GM21423 (cell line): ENCODE data around the gene ABCG1.

Experiments
- ATAC-seq: cut with Tn5 transposase; IDR thresholded peaks from one replicate; pipeline ENCODE4 v1.9.1; 2021; ENCODE audit warnings: mild to moderate bottlenecking, moderate library complexity; ENCODE audit not compliant: unreplicated experiment

ABCG1 gene

GRCh38 chr21:42303443-42303842 lies 84.5 kb downstream of the ABCG1 start:
- ATAC-seq, result no peak

- no peak for ATAC-seq
Observed at GRCh38 chr21:42304556-42305454, 85.9 kb downstream of the ABCG1 start.

- no peak for ATAC-seq
Observed at GRCh38 chr21:42305707-42306147, 86.8 kb downstream of the ABCG1 start.

- ATAC-seq, result no peak
Observed at GRCh38 chr21:42306366-42307035, 87.6 kb downstream of the ABCG1 start.

DNA sequence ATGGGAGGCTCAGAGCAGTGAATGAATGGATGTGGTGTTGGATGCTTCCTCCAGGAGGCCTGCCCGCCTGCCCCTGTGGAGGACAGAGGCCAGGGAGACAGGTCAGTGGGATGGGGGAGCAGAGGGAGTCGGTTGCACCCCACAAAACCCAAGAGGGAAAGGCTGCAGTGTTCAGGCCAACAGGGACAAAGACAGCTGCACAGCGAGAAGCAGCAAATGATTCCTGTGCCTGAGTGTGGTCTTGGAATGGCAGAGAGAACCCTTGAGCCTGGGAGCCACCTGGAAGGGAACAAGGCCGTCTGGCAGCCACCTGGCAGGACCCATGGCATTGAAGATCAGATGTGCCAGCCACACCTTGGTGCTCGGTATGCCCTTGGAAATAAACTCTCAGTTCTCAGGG lies 88.2 kb downstream of the ABCG1 start:
- no peak for ATAC-seq

- no peak for ATAC-seq
Observed at GRCh38 chr21:42308161-42308913, 89.4 kb downstream of the ABCG1 start.

GRCh38 chr21:42308914-42309752 lies 90.2 kb downstream of the ABCG1 start:
- no peak for ATAC-seq

DNA sequence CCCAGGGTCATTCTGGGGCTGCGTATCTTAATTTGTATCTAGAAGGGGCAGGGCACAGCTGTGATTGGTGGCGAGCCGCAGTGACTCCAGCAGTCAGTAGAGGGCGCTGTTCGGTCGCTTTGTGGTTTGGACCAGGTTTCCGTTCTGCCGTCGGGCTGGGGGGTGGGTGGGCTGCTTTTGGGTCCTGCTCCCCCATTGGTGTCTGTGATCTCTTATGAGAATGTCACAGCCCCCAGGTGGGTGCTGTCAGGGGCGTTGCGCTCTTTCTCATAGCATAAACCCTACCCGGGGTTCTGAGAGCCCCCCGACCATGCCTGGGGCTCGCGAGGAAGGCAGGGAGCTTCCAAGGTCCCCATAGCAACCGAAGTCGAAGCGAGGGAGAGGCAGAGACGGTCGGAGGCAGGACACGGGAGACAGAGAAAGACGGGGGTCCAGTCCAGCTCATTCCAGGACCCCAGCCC lies 90.8 kb downstream of the ABCG1 start:
- no peak for ATAC-seq

DNA sequence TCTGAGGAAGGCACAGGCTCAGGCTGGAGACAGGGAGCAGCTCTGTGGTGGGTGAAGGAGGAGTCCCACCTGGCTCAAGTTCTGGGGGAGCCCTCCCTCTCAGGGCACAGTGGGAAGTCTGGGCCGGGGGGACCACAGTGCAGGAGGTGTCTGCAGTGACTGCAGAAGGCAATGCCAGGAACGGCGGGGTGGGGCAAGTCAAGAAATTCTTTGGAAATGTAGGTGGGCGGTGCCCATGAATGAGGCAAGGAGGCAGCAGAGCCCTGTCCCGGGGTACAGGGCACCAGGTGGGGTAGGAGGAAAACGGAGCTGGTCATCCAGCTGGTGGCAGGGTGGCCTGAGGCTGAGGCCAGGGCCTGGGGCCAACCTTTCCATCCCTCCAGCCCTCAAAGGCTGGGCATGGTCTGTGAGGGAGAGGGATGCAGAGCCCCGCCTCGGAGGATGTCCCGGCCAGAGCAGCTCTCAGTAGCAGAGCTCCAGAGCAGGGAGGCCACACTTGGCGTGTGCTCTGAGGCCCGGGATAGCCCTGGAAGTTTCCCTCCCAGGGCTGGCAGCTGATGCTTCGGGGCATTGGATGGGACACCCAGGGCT lies 91.6 kb downstream of the ABCG1 start:
- no peak for ATAC-seq

GRCh38 chr21:42311160-42311559 lies 92.2 kb downstream of the ABCG1 start:
- ATAC-seq, result no peak

DNA sequence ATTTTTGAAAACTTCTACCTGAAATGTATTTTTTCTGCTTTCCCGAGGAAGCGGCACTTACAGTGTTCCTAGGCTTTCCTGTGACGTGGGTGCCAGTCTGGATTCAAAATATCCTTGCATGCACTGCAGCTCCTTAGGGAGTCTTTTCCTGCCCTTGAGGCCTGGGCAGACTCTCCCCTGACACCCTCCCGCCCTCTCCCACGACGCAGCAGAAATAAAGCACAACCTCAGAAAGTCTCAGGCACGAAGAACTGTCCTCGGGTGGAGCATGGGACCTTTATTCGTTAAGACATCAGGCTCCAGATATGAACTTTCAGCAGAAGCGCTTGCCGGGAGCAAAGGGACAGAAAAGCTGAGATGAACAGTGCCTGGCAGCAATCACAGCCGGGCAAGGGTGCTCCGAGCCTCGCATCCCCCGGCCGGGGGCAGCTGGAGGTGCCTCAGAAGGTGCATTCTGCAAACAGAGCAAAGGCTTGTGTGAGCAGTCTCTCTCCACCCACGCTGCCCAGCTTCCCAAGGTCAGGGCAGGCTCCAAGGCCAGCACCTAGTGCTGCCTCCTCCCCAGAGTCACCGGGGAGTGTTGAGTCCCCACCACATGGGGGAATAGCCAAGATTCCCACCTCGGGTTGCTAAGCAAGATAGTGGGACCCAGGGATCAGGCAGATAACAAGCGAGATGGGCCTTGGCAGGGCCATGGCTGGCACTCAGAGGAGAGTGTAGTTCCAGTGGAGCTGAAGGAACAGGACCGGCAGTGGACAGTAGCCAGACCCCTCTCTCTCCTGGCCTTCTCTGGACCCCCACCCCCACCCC lies 93.1 kb downstream of the ABCG1 start:
- ATAC-seq, result no peak

- no peak for ATAC-seq
Observed at GRCh38 chr21:42312626-42313104, 93.7 kb downstream of the ABCG1 start.

DNA sequence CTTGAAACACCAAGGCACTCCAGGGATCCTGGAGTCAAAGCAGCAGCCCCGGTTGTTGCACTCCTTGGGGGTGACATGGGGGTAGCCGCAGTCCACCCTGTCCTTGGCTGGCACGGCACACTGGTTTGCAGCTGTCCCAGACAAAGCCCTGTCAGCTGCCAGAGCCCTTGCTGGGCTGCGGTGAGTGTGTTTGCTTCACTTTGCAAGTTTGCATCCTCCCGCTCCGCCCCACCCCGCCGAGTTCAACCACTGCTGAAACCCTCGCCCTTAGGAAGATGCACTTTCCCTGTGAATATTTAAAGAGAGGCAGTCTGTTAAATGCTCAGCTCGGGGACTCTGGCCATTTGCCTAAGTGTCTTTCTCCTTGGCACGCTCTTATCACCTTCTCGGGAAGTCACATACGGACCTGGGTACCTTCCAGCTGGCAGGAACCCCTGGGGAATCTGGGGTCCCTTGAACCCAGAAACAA lies 94.6 kb downstream of the ABCG1 start:
- no peak for ATAC-seq

- ATAC-seq, result no peak
Observed at GRCh38 chr21:42314616-42315295, 95.8 kb downstream of the ABCG1 start.

DNA sequence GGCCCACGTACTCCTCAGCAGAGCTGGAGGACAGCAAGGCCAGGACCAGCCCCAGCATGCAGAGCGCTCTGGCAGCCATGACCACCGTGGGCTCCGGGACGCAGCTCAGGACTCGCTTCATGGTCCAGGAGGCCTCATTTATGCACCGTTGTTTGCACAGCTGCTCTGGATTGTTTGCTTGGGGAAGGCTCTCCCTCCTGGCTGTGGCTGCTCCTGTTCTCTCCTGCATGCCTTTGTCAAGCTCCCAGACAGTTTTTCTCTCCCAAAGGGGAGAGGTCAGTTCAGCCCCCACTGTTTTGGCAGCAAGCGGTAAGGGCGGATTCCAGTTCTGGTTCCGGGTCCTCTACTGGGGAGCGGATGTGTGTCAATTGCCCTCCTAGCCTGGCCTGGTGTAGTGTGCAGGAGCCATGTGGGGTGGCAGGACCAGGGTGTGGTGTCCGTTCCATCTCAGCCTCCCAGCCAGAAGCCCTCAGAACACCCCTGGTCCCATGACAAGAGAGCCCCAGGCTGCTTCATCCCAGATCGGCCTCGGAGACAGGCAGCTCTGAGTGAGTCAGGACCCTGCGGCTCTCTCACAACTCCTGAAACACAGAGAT lies 96.5 kb downstream of the ABCG1 start, which contains the start of gene TFF3:
Gene TFF3 (minus strand): TSS at position 114 of the 596 bp plus-strand sequence. CDS start 35 bp downstream, at position 79.
- ATAC-seq, result no peak

GRCh38 chr21:42316891-42317290 lies 98.0 kb downstream of the ABCG1 start:
- ATAC-seq, result no peak

DNA sequence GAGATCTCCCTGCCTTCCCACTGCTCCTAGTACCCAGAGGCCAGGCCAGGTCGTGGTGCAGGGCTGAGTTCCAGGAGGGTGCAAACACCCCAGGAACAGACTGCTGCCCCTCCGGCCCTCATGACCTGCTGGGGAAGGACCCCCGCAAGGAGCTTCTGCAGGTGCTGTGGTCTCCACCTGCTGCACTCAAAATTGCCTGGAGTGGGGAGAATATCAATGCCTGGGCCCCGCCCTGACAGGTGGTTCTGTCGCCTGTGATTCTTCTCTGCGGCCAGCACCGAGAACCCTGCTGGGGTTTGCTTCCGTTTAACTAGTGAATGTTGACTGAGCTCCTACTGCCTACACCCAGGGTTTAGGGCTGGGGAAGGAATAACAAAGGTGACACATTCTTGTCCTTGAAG lies 98.4 kb downstream of the ABCG1 start:
- ATAC-seq, result no peak
